ENCODE results near the gene CRNKL1.

Gene CRNKL1

GRCh38 chr20:20052074-20052970, at the start of gene CRNKL1, which contains the start of gene CFAP61:
CRNKL1 (minus strand) TSS chr20:20052466; CDS start chr20:20052342, 124 bp downstream.
CFAP61 (plus strand) TSS chr20:20052532; CDS start chr20:20056654, 4,122 bp downstream.
- DNase-seq (ENCODE audit: low read depth in 2 of 2), result peak; percentile 91 to 96

- DNase-seq (ENCODE audit: low read depth in 2 of 2), result no peak
Observed at GRCh38 chr20:20100881-20101280, 48.6 kb upstream of the CRNKL1 start.

- DNase-seq (ENCODE audit: low read depth in 2 of 2), result no peak
Observed at GRCh38 chr20:20096421-20096820, 44.2 kb upstream of the CRNKL1 start.

- no peak for DNase-seq (ENCODE audit: low read depth in 2 of 2)
Observed at GRCh38 chr20:20095114-20095872, 43.0 kb upstream of the CRNKL1 start.

- DNase-seq (ENCODE audit: low read depth in 2 of 2), result no peak
Observed at GRCh38 chr20:20094410-20094809, 42.1 kb upstream of the CRNKL1 start.

GRCh38 chr20:20092827-20093226, 40.6 kb upstream of the CRNKL1 start:
- no peak for DNase-seq (ENCODE audit: low read depth in 2 of 2)

- no peak for DNase-seq (ENCODE audit: low read depth in 2 of 2)
Observed at GRCh38 chr20:20089939-20090338, 37.7 kb upstream of the CRNKL1 start.

GRCh38 chr20:20089018-20089417, 36.8 kb upstream of the CRNKL1 start:
- no peak for DNase-seq (ENCODE audit: low read depth in 2 of 2)

GRCh38 chr20:20085812-20086211, 33.5 kb upstream of the CRNKL1 start:
- no peak for DNase-seq (ENCODE audit: low read depth in 2 of 2)

GRCh38 chr20:20085071-20085470, 32.8 kb upstream of the CRNKL1 start:
- no peak for DNase-seq (ENCODE audit: low read depth in 2 of 2)

- no peak for DNase-seq (ENCODE audit: low read depth in 2 of 2)
Observed at GRCh38 chr20:20084296-20084752, 32.1 kb upstream of the CRNKL1 start.

GRCh38 chr20:20083807-20084206, 31.5 kb upstream of the CRNKL1 start:
- DNase-seq (ENCODE audit: low read depth in 2 of 2), result no peak

- no peak for DNase-seq (ENCODE audit: low read depth in 2 of 2)
Observed at GRCh38 chr20:20079102-20079784, 27.0 kb upstream of the CRNKL1 start.

GRCh38 chr20:20078041-20078440, 25.8 kb upstream of the CRNKL1 start:
- no peak for DNase-seq (ENCODE audit: low read depth in 2 of 2)

GRCh38 chr20:20076297-20077065, 24.2 kb upstream of the CRNKL1 start:
- DNase-seq (ENCODE audit: low read depth in 2 of 2), result no peak

GRCh38 chr20:20075032-20075431, 22.8 kb upstream of the CRNKL1 start:
- no peak for DNase-seq (ENCODE audit: low read depth in 2 of 2)

- no peak for DNase-seq (ENCODE audit: low read depth in 2 of 2)
Observed at GRCh38 chr20:20073801-20074371, 21.6 kb upstream of the CRNKL1 start.

- DNase-seq (ENCODE audit: low read depth in 2 of 2), result no peak
Observed at GRCh38 chr20:20070871-20071726, 18.8 kb upstream of the CRNKL1 start.

- DNase-seq (ENCODE audit: low read depth in 2 of 2), result no peak
Observed at GRCh38 chr20:20065361-20065760, 13.1 kb upstream of the CRNKL1 start.

All from stimulated activated CD4-positive, alpha-beta T cell treated with anti-CD3 and anti-CD28 coated beads, Interleukin-1b, Interleukin-23, amount 100 ng/mL, for 4 hours (primary cell).